ENCODE results near the gene KCNT2. TPM values are rescaled to one million over a fixed set of nuclear protein-coding genes. Genes with fewer than 3 reads are reported as not detected.

Gene KCNT2
- total RNA-seq, 1 experiment from 2014 or later = not detected

- Histone ChIP-seq H3K4me3 (replicated peaks in 1 of 2; ENCODE audit: low read depth in 1 of 2, low read length in 2 of 2) (no peak overlapping the region), H3K36me3 (ENCODE audit: control insufficient read depth in 1 of 2, insufficient read depth in 2 of 2, low read length in 2 of 2) (no peaks in the 10 kb centered on the region), H3K27ac (ENCODE audit: low read depth, low read length) (no peak overlapping the region), H3K27me3 (ENCODE audit: insufficient read depth, low read length) (no peaks in the 10 kb centered on the region), H3K9me2 (ENCODE audit: insufficient read depth) (no peaks in the 10 kb centered on the region), H3K4me2 (ENCODE audit: low read length) (no peak overlapping the region), H2AFZ (ENCODE audit: low read depth, low read length, poor library complexity, severe bottlenecking) (no peak overlapping the region), H3K9me3 (ENCODE audit: control insufficient read depth in 1 of 2, insufficient read depth in 1 of 2, low read depth in 1 of 2, low read length in 2 of 2) (no peaks in the 10 kb centered on the region), H3K9ac (ENCODE audit: low read length) (no peak overlapping the region), H4K20me1 (ENCODE audit: insufficient read depth) (no peaks in the 10 kb centered on the region), H3K4me1 (ENCODE audit: control insufficient read depth in 1 of 2, insufficient read depth in 2 of 2, low read length in 2 of 2) (no peaks in the 10 kb centered on the region), H3K79me2 (ENCODE audit: insufficient read depth, low read length) (no peaks in the 10 kb centered on the region)
- ChIA-PET POLR2A (no interaction called here), CTCF (no interaction called here), RAD21 (ENCODE audit: low non-redundant PET in 1 of 2, low total read pairs in 2 of 2, uncharacterized antibody in 2 of 2, unreplicated experiment in 2 of 2) (no interaction called here)
- DNase-seq (ENCODE audit: low read depth, low spot score) = no peak
- no TSS peak for BruUV-seq (replicated peaks)
- intact Hi-C loops (cut with micrococcal nuclease) = no loop called here
- no peak for TF ChIP-seq CBX3 (IDR thresholded peaks at IDR 0.05; ENCODE audit: low read depth)
- no peak for TF ChIP-seq TCF7L2 (IDR thresholded peaks at IDR 0.05; ENCODE audit: borderline replicate concordance, extremely low read depth, insufficient read depth, insufficient read length)
- TF ChIP-seq EZH2 (IDR thresholded peaks at IDR 0.05) = no peak
- TF ChIP-seq ZBTB33 (IDR thresholded peaks at IDR 0.05; ENCODE audit: extremely low read depth, insufficient replicate concordance, low read length) = no peak
- no peak for TF ChIP-seq POLR2A (IDR thresholded peaks at IDR 0.05; ENCODE audit: borderline replicate concordance, extremely low read depth, insufficient read depth, insufficient read length)
- no peak for TF ChIP-seq CTCF (IDR thresholded peaks at IDR 0.05 in 2 of 3, conservative IDR thresholded peaks at IDR 0.05 in 1 of 3; ENCODE audit: borderline replicate concordance in 1 of 3, insufficient read depth in 1 of 3, low read depth in 2 of 3, low read length in 2 of 3)
- no peak for TF ChIP-seq RAD21 (IDR thresholded peaks at IDR 0.05; ENCODE audit: low read depth)
- TF ChIP-seq SRF (IDR thresholded peaks at IDR 0.05; ENCODE audit: low read depth) = no peak
- no peak for TF ChIP-seq ELF1 (IDR thresholded peaks at IDR 0.05; ENCODE audit: borderline replicate concordance, low read depth)
- TF ChIP-seq ZFX (IDR thresholded peaks at IDR 0.05) = no peak
- no peak for TF ChIP-seq SP1 (IDR thresholded peaks at IDR 0.05; ENCODE audit: low read depth)
- no peak for TF ChIP-seq ZNF274 (IDR thresholded peaks at IDR 0.05; ENCODE audit: low read depth, low read length)
- no peak for TF ChIP-seq POLR2AphosphoS5 (IDR thresholded peaks at IDR 0.05; ENCODE audit: low read depth, low read length)
- ATAC-seq = no peak
These were observed 330.4 kb downstream of the KCNT2 start for GRCh38 chr1:196277860-196278259.

Measured in HCT116 (cell line).